Keratinocyte (primary cell): ENCODE data around the gene LCE2B. TPM values are rescaled to one million over a fixed set of nuclear protein-coding genes. Genes with fewer than 3 reads are reported as not detected.
"Not testable (repeated sequence)": the region's sequence is repeated elsewhere in the genome, so short reads cannot be mapped to it uniquely, and the experiment has no call there.

ENCODE experiments used
- DNase-seq: peaks from one replicate; pipeline ENCODE4 v3.0.0-alpha.2; 2011; ENCODE audit warnings: low read depth, missing footprints, low spot score
- FAIRE-seq: peaks from 2 replicates; lab custom pipeline; 2011; peaks lifted over from hg19 to GRCh38; lab: Jason Lieb, UNC
- H2AFZ ChIP-seq: 2 replicates; pipeline ENCODE4 v1.6.0; 2012; ENCODE audit warnings: low read length, control low read depth, inconsistent platforms; ENCODE audit not compliant: control insufficient read depth
- H3K27ac ChIP-seq: 2 replicates; pipeline ENCODE4 v1.5.1; 2011; ENCODE audit warnings: low read length; ENCODE audit not compliant: control insufficient read depth, insufficient read depth
- H3K27me3 ChIP-seq: 3 replicates; pipeline ENCODE4 v1.6.0; 2011; ENCODE audit warnings: low read length; ENCODE audit not compliant: control insufficient read depth, insufficient read depth; ENCODE audit errors: extremely low read depth
- H3K36me3 ChIP-seq, 2 experiments: 2 replicates in 1 of 2; 3 replicates in 1 of 2; pipeline ENCODE4 v1.5.1; 2011; ENCODE audit warnings: low read length in 2 of 2, mild to moderate bottlenecking in 1 of 2; ENCODE audit not compliant: control insufficient read depth in 2 of 2, insufficient read depth in 2 of 2; ENCODE audit errors: extremely low read depth in 1 of 2
- H3K4me1 ChIP-seq: 3 replicates; pipeline ENCODE4 v1.5.1; 2011; ENCODE audit warnings: low read length; ENCODE audit not compliant: control insufficient read depth, insufficient read depth; ENCODE audit errors: extremely low read depth
- H3K4me2 ChIP-seq: 3 replicates; pipeline ENCODE4 v1.6.0; 2011; ENCODE audit warnings: low read depth, low read length; ENCODE audit not compliant: control insufficient read depth, insufficient read depth; ENCODE audit errors: extremely low read depth
- H3K4me3 ChIP-seq, 3 experiments: fragments of 200-600 bp in 1 of 3; sonication (generic) in 1 of 3; 2 replicates in 2 of 3; 3 replicates in 1 of 3; pipeline ENCODE4 v1.5.1; 2011 to 2016; ENCODE audit warnings: low read length in 3 of 3, mild to moderate bottlenecking in 3 of 3, control low read depth in 2 of 3, inconsistent platforms in 1 of 3, low read depth in 1 of 3, mixed read lengths in 1 of 3, mixed run types in 1 of 3, moderate library complexity in 1 of 3; ENCODE audit not compliant: control insufficient read depth in 2 of 3, insufficient read depth in 2 of 3; ENCODE audit errors: extremely low read depth in 1 of 3
- H3K79me2 ChIP-seq: 2 replicates; pipeline ENCODE4 v1.6.0; 2012; ENCODE audit warnings: low read length; ENCODE audit not compliant: control insufficient read depth, insufficient read depth
- H3K9ac ChIP-seq: 3 replicates; pipeline ENCODE4 v1.6.0; 2011; ENCODE audit warnings: low read length; ENCODE audit not compliant: control insufficient read depth, insufficient read depth; ENCODE audit errors: extremely low read depth
- H3K9me1 ChIP-seq: 3 replicates; pipeline ENCODE4 v1.6.0; 2011; ENCODE audit warnings: low read length; ENCODE audit not compliant: control insufficient read depth, insufficient read depth; ENCODE audit errors: extremely low read depth
- H3K9me3 ChIP-seq: 2 replicates; pipeline ENCODE4 v1.5.1; 2012; ENCODE audit warnings: low read depth, low read length; ENCODE audit not compliant: control insufficient read depth
- H4K20me1 ChIP-seq: 3 replicates; pipeline ENCODE4 v1.6.0; 2011; ENCODE audit warnings: low read length; ENCODE audit not compliant: control insufficient read depth, insufficient read depth; ENCODE audit errors: extremely low read depth
- EZH2 ChIP-seq: IDR thresholded peaks from one replicate; pipeline ENCODE4 v1.6.1; 2012; ENCODE audit warnings: inconsistent platforms, mild to moderate bottlenecking, low read length, moderate library complexity
- dilution Hi-C: fragments of 300-500 bp; cut with MboI; formaldehyde crosslinking; loops from one replicate; pipeline ENCODE4 v1.7.0; 2020; ENCODE audit warnings: low sequenced_read_pairs; ENCODE audit not compliant: extremely low pct_ligation_motif_present
- polyA plus RNA-seq, 5 experiments: library from polyadenylated mRNA; depleted of rRNA in 3 of 5; stranded (reverse) in 3 of 5; stranded (forward) in 1 of 5; unstranded in 1 of 5; fragments of >200 nt; gene quantifications; 1 replicate in 1 of 5; 2 replicates in 3 of 5; 3 replicates in 1 of 5; pipeline versions ENCODE4 v1.2.1 to v1.2.3, GENCODE V29; 2011 to 2012; ENCODE audit warnings: missing spikeins in 2 of 5, low read depth in 1 of 5, low replicate concordance in 1 of 5
- TF ChIP-seq, protein P1 (sequence below), 3 experiments: IDR thresholded peaks in 1 of 3; conservative IDR thresholded peaks in 1 of 3; optimal IDR thresholded peaks in 1 of 3; 2 replicates in 2 of 3; 3 replicates in 1 of 3; pipeline versions ENCODE3 to v1.5.1; 2011; ENCODE audit warnings: low read length in 3 of 3, mild to moderate bottlenecking in 3 of 3, moderate library complexity in 2 of 3, control low read depth in 1 of 3, inconsistent platforms in 1 of 3; ENCODE audit not compliant: insufficient read depth in 2 of 3; ENCODE audit errors: extremely low read depth in 1 of 3

Gene LCE2B
- polyA plus RNA-seq, 1 donor (not counting 4 experiments of a cell fraction or from before 2014, with no cell fraction given): 0.49 TPM

DNA sequence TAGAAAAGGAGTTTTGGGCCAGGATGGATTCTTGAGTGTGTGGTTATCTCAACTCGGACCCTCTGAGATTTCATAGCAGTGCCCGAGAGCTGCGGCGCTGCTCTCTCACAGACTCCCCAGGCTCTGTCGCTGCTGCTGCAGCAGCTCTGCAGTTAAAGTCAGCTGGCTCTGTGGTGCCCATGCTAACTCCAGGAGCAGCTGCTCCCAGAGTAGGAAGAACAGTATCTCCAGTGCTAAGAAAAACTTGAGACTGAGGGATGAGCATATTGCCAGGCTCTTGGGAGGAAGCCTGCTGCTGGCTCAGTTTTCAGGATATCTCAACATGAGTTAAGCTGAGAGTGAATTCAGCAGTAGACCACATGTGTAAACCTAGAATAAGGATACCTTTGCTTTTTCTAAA, 18.3 kb upstream of the LCE2B start:
- no peak overlapping the region for H3K9ac ChIP-seq
- no peaks in the 10 kb centered on the region for H3K36me3 ChIP-seq
- no peaks in the 10 kb centered on the region for H4K20me1 ChIP-seq
- peaks cover 18% of the 10 kb centered on the region for H3K27me3 ChIP-seq
- H3K79me2 ChIP-seq: no peaks in the 10 kb centered on the region
- DNase-seq (no peak), FAIRE-seq (no peak)
- H2AFZ ChIP-seq: no peak overlapping the region
- no peaks in the 10 kb centered on the region for H3K9me3 ChIP-seq
- H3K4me1 ChIP-seq: no peaks in the 10 kb centered on the region
- dilution Hi-C loops: no loop called here
- H3K4me2 ChIP-seq: no peak overlapping the region
- no peak for TF ChIP-seq EZH2
- TF ChIP-seq, protein P1, sequence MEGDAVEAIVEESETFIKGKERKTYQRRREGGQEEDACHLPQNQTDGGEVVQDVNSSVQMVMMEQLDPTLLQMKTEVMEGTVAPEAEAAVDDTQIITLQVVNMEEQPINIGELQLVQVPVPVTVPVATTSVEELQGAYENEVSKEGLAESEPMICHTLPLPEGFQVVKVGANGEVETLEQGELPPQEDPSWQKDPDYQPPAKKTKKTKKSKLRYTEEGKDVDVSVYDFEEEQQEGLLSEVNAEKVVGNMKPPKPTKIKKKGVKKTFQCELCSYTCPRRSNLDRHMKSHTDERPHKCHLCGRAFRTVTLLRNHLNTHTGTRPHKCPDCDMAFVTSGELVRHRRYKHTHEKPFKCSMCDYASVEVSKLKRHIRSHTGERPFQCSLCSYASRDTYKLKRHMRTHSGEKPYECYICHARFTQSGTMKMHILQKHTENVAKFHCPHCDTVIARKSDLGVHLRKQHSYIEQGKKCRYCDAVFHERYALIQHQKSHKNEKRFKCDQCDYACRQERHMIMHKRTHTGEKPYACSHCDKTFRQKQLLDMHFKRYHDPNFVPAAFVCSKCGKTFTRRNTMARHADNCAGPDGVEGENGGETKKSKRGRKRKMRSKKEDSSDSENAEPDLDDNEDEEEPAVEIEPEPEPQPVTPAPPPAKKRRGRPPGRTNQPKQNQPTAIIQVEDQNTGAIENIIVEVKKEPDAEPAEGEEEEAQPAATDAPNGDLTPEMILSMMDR (optimal IDR thresholded peaks at IDR 0.05 in 1 of 3, IDR thresholded peaks at IDR 0.05 in 1 of 3, conservative IDR thresholded peaks at IDR 0.05 in 1 of 3; ENCODE audit: extremely low read depth in 1 of 3, insufficient read depth in 2 of 3, low read length in 3 of 3): no peak
- no peak overlapping the region for H3K4me3 ChIP-seq
- H3K27ac ChIP-seq: no peak overlapping the region
- no peaks in the 10 kb centered on the region for H3K9me1 ChIP-seq

DNA sequence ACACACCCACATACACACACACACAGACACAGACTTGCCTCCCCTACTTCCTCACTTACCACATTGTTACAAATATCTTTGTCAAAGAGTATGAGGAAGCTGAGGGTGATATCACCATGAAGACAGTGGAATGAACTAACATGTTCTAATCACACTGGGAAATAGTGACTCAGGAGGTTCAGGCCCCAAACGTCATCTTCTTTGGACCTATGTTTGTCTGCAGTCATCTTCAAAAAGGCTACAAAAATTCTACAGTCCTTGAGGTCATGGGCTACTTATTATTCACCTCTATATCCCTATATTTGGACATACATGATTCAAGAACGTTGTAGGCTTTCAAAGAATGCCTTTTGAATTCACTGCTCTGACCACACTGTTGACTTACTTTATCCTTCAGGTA, 12.9 kb upstream of the LCE2B start:
- Histone ChIP-seq H3K27ac (no peak overlapping the region), H3K9me1 (no peaks in the 10 kb centered on the region), H3K4me1 (no peaks in the 10 kb centered on the region), H3K36me3 (no peaks in the 10 kb centered on the region), H3K27me3 (no peaks in the 10 kb centered on the region), H3K4me2 (no peak overlapping the region), H3K9me3 (no peaks in the 10 kb centered on the region), H2AFZ (no peak overlapping the region), H4K20me1 (no peaks in the 10 kb centered on the region), H3K9ac (no peak overlapping the region), H3K79me2 (no peaks in the 10 kb centered on the region), H3K4me3 (no peak overlapping the region)
- FAIRE-seq (no peak), DNase-seq (no peak)
- no peak for TF ChIP-seq EZH2
- TF ChIP-seq, protein P1 (optimal IDR thresholded peaks at IDR 0.05 in 1 of 3, IDR thresholded peaks at IDR 0.05 in 1 of 3, conservative IDR thresholded peaks at IDR 0.05 in 1 of 3; ENCODE audit: extremely low read depth in 1 of 3, insufficient read depth in 2 of 3, low read length in 3 of 3): no peak
- dilution Hi-C loops: no loop called here

DNA sequence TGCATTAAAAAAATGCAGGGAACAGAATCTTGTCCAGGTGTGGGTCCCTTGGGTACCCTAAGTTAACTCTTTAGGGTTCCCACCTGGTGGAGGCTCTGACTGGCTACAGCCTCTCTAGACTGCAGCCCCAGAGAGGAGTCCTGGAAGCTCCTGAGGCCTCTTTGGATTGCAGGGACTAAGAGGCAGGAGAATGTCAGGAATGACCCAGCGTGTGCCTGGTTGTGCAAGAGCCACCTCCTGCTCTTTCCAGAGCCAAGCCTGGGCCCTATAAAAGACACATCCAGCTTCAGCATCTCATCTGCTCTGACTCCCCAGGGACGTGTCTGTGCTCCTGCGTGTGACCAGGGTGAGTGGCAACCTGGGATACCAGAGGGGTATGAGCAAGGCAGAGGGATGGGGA, 10.9 kb upstream of the LCE2B start, which contains the start of gene LCE2C:
Gene LCE2C, plus strand, starts transcription at position 297 of the 400 bp plus-strand sequence. CDS start 737 bp downstream, outside the sequence.
- H2AFZ ChIP-seq, H3K4me1 ChIP-seq, H3K9me1 ChIP-seq, DNase-seq, H3K27ac ChIP-seq, H3K79me2 ChIP-seq, H3K9me3 ChIP-seq, H4K20me1 ChIP-seq, H3K4me3 ChIP-seq, FAIRE-seq, dilution Hi-C loops, H3K9ac ChIP-seq, H3K36me3 ChIP-seq, H3K4me2 ChIP-seq: not testable (repeated sequence)
- peaks cover 11% of the 10 kb centered on the region for H3K27me3 ChIP-seq
